ENCODE results near the gene RALGAPA1.

The RALGAPA1 gene

DNA sequence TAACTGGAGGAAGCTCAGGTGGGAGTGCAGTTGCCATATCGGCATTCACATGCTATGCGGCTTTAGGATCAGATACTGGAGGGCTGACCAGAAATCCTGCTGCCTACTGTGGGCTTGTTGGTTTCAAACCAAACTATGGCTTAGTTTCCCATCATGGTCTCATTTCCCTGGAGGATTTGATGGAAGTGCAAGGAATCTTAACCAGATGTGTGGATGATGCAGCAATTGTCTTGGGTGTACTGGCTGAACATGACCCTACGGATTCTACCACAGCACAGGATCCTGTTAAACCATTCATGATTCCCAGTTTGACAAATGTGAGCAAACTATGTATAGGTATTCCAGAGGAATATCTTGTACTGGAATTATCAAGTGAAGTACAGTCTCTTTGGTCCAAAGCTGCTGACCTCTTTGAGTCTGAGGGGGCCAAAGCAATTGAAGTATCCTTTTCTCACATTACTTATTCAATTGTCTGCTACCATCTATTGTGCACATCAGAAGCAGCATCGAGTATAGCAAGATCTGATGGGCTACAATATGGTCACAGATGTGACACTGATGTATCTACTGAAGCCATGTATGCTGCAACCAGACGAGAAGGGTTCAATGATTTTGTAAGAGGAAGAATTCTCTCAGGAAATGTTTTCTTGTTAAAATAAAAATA, 42.9 kb downstream of the RALGAPA1 start:
- no peak for DNase-seq (ENCODE audit: extremely low spot score)
- CTCF ChIA-PET, result interaction anchor here (0.7 to 1.4 kb wide), 2 partner anchors 18 to 19 kb away, joined by 3 to 5 read pairs; no protein-coding TSS in a partner anchor
- POLR2A ChIA-PET, result no interaction called here
- TF ChIP-seq, protein P1, sequence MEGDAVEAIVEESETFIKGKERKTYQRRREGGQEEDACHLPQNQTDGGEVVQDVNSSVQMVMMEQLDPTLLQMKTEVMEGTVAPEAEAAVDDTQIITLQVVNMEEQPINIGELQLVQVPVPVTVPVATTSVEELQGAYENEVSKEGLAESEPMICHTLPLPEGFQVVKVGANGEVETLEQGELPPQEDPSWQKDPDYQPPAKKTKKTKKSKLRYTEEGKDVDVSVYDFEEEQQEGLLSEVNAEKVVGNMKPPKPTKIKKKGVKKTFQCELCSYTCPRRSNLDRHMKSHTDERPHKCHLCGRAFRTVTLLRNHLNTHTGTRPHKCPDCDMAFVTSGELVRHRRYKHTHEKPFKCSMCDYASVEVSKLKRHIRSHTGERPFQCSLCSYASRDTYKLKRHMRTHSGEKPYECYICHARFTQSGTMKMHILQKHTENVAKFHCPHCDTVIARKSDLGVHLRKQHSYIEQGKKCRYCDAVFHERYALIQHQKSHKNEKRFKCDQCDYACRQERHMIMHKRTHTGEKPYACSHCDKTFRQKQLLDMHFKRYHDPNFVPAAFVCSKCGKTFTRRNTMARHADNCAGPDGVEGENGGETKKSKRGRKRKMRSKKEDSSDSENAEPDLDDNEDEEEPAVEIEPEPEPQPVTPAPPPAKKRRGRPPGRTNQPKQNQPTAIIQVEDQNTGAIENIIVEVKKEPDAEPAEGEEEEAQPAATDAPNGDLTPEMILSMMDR (IDR thresholded peaks at IDR 0.05; ENCODE audit: control extremely low read depth, extremely low read depth, low read depth, missing control alignments), result no peak

DNA sequence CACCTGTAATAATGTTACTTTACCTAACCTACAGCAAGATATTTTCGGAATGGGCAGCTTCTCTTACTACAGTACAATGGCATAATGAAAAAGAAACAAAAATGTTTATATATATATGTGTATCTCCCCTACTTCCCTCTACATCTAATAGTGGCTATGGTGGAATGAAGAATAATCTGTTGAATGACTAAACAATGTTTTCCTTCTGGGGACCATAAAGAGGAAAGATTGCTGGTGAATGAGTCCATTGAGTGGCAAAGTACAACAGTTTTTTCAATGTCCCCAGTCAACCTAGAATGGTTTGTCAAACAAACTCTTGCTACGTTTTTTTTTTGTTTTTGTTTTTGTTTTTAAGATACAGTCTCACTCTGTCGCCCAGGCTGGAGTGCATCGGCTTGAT, 47.2 kb downstream of the RALGAPA1 start:
- TF ChIP-seq, protein P1 (IDR thresholded peaks at IDR 0.05; ENCODE audit: control extremely low read depth, extremely low read depth, low read depth, missing control alignments), result no peak
- no peak for DNase-seq (ENCODE audit: extremely low spot score)
- ChIA-PET POLR2A (no interaction called here), CTCF (interaction anchor here (1.6 kb wide), 1 partner anchor 20 kb away, joined by 3 read pairs; no protein-coding TSS in a partner anchor)

DNA sequence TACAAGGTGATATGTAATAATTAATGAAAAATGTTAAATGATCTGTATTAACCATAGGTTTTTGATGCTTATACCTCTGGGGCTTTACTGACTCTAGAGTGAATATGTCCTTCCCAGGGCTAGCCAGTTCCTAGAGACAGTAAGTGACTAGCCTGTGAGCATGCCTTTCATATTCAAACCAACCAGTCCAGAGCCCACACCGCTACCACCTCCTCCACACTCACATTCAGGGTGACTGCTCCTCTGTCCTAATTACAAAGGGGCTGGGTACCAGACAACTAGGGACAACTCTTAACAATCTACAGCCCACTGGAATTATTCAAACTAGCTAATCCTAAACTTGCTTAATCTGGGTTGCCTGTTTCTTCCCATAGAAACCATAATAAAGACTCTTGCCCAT, 49.0 kb downstream of the RALGAPA1 start:
- TF ChIP-seq, protein P1 (IDR thresholded peaks at IDR 0.05; ENCODE audit: control extremely low read depth, extremely low read depth, low read depth, missing control alignments), result no peak
- ChIA-PET POLR2A (no interaction called here), CTCF (no interaction called here)
- no peak for DNase-seq (ENCODE audit: extremely low spot score)

DNA sequence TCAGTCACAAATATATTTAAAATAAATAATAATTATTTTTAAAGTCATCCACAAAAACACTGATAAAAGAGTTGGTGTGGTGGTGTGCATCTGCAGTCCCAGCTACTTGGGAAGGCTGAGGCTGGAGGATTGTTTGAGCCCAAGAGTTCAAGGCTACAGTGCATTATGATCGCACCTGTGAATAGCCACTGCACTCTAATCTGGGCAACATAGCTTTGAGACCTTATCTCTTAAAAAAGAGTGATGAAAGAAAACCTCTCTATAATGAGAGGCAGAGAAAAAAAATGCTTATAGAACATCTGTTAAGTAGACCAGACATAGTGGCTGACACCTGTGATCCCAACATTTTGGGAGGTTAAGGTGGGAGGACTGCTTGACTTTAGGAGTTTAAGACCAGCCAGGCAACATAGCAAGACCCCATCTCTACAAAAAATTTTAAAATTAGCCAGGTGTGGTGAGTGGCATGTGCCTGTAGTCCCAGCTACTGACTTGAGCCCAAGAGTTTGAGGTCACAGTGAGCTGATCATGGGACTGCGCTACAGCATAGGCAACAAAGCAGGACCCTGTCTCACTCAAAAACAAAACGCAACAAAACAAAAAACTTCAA, 50.5 kb downstream of the RALGAPA1 start:
- TF ChIP-seq, protein P1 (IDR thresholded peaks at IDR 0.05; ENCODE audit: control extremely low read depth, extremely low read depth, low read depth, missing control alignments), result no peak
- DNase-seq (ENCODE audit: extremely low spot score), result no peak
- POLR2A ChIA-PET, result no interaction called here
- CTCF ChIA-PET, result interaction anchor here (0.9 to 1.1 kb wide), 2 partner anchors 14 to 16 kb away, joined by 3 to 4 read pairs; no protein-coding TSS in a partner anchor

DNA sequence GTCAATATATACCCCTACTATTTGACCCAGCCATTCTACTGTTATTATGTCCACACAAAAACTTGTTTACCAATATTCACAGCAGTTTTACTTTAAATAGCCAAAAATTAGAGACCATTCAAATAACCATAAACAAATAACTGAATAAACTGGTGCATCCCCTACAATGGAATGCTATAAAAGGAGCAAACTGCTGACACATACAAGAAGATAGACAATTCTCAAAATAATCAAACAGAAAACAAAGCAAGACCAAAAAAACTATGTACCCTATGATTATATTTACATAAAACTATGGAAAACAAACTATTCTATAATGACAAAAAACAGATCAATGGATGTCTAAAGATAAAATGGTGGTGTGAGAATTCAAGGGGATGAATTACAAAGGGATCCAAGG, 54.4 kb downstream of the RALGAPA1 start:
- ChIA-PET POLR2A (interaction anchor here (0.7 kb wide), 1 partner anchor 43 kb away, joined by 3 read pairs; no protein-coding TSS in a partner anchor), CTCF (interaction anchor here (1.2 to 2.6 kb wide), 2 partner anchors 15 to 16 kb away, joined by 3 to 7 read pairs; no protein-coding TSS in a partner anchor)

DNA sequence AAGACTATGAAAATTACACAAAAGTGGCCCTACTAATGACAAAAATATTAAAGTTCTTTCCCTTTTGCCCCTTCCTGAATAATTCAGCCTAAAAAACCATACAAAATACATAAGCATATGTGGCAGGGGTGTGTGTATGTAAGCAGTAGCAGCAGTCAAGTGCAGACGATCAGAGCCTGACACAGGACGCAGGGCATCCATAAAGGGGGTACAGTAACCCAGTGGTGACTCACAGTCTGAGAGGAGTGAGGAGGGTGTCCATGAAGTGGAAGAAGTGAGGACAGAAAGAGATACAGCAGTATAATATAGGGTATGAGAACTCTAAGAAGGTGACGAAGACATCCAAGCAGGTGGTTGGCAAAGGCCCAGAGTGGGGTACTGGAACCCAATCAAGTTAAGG, 56.7 kb downstream of the RALGAPA1 start:
- no peak for DNase-seq (ENCODE audit: extremely low spot score)
- ChIA-PET POLR2A (no interaction called here), CTCF (interaction anchor here (2.6 kb wide), 1 partner anchor 13 kb away, joined by 7 read pairs; no protein-coding TSS in a partner anchor)
- TF ChIP-seq, protein P1 (IDR thresholded peaks at IDR 0.05; ENCODE audit: control extremely low read depth, extremely low read depth, low read depth, missing control alignments), result no peak

More for the DNA sequence above, 54.4 kb downstream of the RALGAPA1 start:
- TF ChIP-seq, protein P1 (IDR thresholded peaks at IDR 0.05; ENCODE audit: control extremely low read depth, extremely low read depth, low read depth, missing control alignments), result no peak
- DNase-seq (ENCODE audit: extremely low spot score), result no peak
